Bone marrow (tissue), 2 donors: ENCODE results near the gene SDK1.

Experiments
- DNase-seq, 2 donors: peaks; one replicate each; lab custom pipeline; 2025; lab: John Stamatoyannopoulos, UW

Gene SDK1

GRCh38 chr7:3527496-3528124 lies 226.6 kb downstream of the SDK1 start:
- no peak for DNase-seq

DNA sequence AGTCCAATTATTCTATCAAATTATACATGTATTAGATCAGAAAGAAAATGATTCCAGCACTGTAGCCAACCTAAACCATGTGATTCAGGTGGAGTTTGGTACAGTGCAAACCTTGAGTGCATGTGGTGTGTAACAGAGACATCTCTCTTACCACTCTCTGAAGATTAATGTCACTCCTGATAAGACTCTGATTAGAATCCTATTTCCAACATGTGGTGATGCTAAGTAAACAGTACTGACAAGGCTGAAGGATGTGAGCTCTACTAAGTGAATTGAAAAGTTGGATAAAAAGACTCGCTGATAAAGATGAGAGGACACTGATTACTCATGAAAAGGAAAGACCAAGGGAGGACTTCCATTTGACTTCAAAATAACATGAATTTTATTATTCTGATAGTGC lies 232.0 kb downstream of the SDK1 start:
- DNase-seq = no peak

DNA sequence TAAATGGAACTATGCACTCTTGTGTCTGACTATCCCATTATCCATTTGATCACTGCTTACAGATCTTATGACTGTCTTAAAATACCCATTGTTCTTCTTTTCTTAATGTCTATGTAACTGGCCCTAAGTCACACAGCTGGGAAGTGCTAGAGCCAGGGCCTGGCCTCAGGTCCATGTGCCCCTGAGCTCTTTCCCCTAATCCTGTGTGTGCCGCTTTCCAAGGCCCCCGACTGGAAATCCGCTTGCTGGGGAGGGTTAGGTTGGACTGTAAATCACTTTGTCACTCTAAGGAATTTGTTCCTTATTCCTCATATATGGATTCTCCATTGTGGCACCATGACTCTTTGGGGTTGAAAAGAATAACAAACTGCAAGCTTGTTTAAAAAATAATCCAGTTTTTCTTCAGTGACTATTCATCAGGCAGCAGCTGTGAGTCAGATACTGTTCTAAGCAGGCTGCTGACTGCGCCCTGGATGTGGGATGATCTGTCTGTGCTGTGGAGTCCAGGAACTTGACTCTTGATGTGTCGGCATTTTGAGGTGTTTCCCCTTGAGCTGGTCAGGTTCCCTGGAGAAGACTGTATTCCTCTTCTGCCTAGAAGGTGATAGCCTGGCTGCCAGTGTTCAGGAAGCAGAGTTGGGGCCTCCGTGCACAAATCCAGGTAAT lies 236.3 kb downstream of the SDK1 start:
- DNase-seq = no peak

DNA sequence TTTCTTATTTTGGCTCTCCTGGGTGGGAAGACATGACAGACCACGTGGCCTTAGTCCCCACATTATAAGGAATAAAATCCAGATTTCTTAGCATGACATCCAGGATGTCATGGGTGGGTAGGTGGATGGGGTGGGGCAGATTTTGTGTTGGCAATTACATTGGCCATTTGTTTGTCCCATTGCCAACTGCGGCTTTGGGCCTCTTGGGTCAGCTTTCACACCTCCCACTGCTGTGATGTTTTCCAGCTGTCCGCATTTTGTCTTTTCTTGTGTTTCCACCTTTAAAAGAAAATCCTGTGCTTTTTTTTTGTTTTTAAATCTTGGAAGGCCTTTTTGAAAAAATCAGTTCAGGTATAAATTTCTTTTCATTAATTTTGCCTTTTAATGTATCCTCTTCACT lies 237.0 kb downstream of the SDK1 start:
- DNase-seq = no peak

DNA sequence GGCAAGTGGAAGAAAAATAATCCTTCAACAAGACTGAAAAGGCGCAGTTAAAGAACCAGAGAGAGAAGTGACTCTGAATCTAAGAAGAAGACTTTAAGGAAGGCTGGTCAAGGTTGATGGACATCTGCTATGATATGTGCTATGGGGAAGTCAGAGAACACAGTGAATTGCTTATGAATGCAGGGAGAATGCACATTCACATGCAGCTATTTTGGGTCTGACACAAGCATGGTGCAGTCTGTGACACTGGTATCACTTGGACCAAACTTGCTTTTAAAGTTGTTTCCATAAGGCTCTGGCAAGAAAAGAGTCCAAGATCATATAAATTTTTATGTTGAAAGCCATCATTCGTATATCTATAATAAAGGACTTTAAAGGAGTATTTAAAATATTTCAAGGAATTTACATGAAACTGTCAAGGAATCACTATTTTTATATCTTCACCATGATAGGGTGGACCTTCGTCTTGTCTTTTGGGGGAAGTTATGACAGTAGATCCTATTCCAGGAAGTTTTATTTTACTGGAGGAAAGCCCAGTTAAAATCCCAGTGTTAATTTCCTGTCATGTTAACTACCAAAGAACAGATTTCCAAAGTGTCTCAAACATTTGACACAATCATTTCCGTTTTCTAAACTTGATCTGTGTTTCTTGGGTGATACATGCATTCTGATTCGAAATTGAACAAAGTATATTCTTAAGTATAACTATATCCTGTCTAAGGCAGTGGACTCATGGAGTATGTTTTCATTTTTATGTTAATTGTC lies 239.6 kb downstream of the SDK1 start:
- DNase-seq = no peak

DNA sequence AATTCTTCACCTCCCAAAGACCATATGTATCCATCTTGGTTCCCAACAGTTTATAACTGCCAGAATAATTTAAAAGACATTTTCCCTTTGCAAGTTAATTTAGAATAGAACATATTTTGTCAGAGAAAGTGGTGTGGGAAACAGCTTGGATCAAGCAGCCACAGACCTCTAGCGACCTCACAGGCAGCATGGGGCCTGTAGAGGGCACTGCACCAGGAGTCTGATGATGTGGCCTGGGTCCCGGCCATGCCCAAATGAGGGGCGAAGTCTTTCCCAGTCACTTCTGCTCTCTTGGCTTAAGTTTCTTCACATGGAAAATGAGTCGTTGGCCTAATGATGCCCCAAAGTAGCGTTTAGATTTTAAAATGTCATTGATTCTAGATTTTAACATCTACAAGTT lies 243.2 kb downstream of the SDK1 start:
- no peak for DNase-seq

DNA sequence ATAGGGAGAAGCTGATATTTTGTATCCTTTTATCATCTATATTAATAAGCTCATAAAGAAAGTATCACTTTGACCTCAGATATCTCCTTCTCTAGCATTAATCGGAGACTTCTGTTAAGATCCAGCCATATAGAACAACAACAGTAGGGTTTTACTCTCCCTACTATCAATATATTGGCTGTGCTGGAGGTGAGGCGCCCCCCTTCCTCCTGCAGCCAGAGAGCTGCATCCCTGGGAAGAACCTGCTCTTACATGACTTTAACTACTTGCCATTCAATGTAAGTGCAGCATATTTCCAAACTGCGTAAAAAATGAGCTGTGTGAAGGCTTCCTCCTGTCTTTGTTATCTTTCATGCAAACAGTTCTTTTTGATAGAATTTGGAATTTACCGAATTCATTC lies 247.8 kb downstream of the SDK1 start:
- DNase-seq = no peak

- no peak for DNase-seq
Measured at GRCh38 chr7:3549601-3550000, 248.5 kb downstream of the SDK1 start.

DNA sequence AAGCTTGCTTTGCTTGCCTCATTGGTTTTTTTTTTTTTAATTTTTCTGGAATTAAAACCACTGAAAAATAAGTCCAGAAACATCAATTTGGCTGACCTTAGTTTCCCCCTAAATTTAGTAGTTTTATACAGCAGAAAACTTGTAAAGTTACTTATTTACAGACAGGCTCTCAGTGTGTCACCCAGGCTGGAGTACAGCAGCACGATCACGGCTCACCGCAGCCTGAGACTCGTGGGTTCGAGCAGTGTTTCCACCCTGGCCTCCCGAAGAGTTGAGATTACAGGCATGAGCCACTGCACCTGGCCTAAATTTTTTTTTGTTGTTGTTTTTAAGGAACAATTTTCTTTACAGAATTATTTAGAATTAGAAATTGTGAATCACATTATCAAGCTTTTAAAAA lies 250.5 kb downstream of the SDK1 start:
- DNase-seq = no peak

GRCh38 chr7:3552499-3552898 lies 251.4 kb downstream of the SDK1 start:
- DNase-seq = no peak

GRCh38 chr7:3558400-3558799 lies 257.3 kb downstream of the SDK1 start:
- DNase-seq = no peak

DNA sequence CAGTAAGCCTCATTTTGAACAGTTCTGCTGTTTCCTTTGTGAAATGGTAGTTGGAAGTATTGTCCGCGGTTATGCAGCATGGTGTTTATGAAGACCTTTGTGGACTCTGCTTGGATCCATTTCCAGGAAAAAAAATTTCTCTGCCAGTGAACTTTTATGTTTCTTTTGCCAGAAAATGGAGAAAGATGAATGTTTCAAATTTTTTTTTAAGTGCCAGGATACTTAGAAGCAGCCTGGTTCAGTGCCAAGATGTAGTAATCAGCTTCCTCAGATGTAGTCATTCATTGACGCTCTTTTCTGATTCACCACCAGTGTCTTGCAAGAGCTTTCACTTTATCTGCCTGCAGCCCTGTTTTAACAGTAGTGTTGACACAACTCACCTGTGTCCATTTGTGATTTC lies 258.2 kb downstream of the SDK1 start:
- no peak for DNase-seq

DNA sequence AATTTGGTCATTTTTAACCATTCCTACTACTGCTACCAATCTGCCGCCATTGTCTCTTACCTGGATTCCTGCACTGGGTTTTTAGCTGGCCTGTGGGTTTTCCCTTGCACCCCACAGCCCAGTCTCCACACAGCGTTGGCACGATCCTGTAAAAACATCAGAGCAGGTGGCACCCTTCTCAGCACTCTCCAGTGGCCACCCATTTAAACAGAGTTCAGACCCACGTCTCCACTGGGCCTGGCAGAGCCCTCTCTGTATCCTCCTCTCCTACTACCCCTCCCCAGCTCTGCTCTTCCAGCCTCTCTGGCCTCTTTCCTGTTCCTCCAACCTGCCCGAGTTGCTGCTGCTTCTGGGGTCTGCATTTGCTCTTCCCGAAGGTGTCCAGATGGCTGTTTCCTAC lies 259.4 kb downstream of the SDK1 start:
- no peak for DNase-seq

- DNase-seq = no peak
Measured at GRCh38 chr7:3561932-3562331, 260.9 kb downstream of the SDK1 start.

DNA sequence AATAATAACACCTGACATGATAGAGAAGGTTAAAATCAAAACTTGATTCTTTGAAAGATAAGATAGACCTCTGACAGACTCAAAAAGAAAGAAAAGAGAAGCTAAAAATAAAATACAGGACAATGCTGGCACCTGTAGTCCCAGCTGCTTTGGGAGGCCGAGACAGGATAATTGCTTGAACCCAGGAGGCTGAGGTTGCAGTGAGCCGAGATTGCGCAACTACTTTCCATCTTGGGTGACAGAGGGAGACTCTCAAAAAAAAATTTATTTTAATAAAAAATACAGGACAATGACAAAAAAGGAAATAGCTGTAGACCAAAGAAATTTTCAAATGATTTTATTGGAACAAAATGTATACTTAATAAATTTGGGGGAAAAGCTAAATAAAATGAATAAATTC lies 263.2 kb downstream of the SDK1 start:
- DNase-seq = no peak

DNA sequence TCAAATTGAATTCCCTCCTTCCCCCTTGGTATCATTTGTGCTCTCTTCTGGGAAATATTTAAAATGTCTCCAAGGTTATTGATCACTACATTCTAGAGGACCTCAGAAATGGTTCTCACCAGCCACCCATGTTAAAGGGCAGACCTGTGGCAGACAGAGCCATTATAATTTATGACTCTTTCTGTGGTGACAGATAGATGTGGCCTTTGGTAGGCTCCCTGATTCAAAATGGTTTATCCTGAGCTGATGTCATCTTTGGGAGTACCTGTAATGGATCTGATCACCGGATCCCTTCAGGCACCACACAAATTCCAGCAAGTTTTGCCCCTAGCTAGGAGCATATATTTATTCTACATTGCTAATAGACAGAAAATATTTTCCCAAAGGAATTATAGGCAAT lies 267.5 kb downstream of the SDK1 start:
- no peak for DNase-seq

GRCh38 chr7:3569643-3570042 lies 268.6 kb downstream of the SDK1 start:
- no peak for DNase-seq

GRCh38 chr7:3573151-3573550 lies 272.1 kb downstream of the SDK1 start:
- DNase-seq = no peak

DNA sequence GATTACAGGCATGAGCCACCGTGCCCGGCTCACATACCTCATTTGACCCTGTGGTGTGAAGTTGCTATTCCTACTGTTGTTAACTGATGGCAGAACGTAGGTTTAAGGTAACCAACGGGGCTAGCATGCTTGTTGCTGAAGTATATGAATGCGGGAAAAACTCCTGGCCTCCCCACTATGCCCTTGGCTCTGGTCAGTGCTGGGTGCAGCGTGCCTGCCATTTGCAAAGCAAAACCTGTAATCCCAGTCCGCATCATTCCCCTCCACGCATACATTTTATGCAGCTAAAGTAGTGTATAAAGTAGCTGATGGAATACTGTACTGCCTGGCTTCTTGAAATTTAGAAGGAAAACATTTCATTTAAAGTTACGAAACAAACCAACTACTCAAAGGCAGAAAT lies 273.3 kb downstream of the SDK1 start:
- DNase-seq = no peak

- DNase-seq = no peak
Measured at GRCh38 chr7:3575753-3576531, 274.9 kb downstream of the SDK1 start.

DNA sequence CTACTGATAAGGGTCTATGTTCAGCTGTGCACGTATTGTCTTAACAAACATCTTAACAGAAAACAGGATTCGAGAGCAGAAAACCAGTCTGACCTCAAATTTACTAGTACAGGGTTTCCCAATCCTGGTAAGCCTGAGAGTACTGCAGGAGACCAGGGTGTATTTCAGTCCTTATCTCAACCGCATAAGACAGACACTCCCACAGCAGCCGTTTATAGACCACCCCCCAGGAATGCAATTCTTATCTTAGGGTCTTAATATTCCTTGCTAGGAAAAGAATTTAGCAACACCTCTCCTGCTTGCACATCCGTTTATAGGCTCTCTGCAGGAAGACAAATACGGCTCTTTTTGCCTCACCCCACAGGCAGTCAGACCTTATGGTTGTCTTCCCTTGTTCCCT lies 277.3 kb downstream of the SDK1 start:
- DNase-seq = no peak

GRCh38 chr7:3579638-3580219 lies 278.7 kb downstream of the SDK1 start:
- DNase-seq = no peak
